Mammary epithelial cell (primary cell): ENCODE data around the gene FAM221A.

Source experiments
- EZH2 ChIP-seq: IDR thresholded peaks from 2 replicates; pipeline ENCODE4 v1.6.1; 2012; ENCODE audit warnings: low read length, inconsistent platforms, borderline replicate concordance
- TF ChIP-seq, protein P1 (sequence below), 2 donors: IDR thresholded peaks in 1 of 2; conservative IDR thresholded peaks in 1 of 2; 2 replicates each; pipeline ENCODE4 v1.5.1; 2011 to 2012; ENCODE audit warnings: inconsistent platforms in 2 of 2, low read length in 2 of 2, mild to moderate bottlenecking in 2 of 2, control low read depth in 1 of 2, low read depth in 1 of 2; ENCODE audit not compliant: insufficient read depth in 1 of 2; ENCODE audit errors: extremely low read depth in 1 of 2

DNA sequence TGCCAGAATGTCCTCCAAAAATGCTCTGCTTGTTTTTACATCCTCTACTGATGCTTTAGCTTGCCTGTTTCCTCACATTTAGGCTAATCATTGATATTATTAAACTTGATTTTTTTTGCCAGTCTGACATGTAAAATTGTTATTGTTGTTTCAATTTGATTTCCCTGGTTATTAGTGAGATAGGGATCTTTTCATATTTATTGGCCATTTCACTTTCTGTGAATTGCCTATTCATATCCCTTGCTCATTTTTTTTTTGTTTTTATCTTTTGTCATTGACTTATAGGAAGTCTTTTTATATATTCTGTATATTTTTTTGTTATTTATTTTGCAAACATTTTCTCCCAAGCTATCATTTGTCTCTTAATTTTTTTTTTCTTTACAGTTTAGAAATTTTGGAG, 13.2 kb downstream of the FAM221A start:
- TF ChIP-seq, protein P1, sequence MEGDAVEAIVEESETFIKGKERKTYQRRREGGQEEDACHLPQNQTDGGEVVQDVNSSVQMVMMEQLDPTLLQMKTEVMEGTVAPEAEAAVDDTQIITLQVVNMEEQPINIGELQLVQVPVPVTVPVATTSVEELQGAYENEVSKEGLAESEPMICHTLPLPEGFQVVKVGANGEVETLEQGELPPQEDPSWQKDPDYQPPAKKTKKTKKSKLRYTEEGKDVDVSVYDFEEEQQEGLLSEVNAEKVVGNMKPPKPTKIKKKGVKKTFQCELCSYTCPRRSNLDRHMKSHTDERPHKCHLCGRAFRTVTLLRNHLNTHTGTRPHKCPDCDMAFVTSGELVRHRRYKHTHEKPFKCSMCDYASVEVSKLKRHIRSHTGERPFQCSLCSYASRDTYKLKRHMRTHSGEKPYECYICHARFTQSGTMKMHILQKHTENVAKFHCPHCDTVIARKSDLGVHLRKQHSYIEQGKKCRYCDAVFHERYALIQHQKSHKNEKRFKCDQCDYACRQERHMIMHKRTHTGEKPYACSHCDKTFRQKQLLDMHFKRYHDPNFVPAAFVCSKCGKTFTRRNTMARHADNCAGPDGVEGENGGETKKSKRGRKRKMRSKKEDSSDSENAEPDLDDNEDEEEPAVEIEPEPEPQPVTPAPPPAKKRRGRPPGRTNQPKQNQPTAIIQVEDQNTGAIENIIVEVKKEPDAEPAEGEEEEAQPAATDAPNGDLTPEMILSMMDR (conservative IDR thresholded peaks at IDR 0.05 in 1 of 2, IDR thresholded peaks at IDR 0.05 in 1 of 2; ENCODE audit: extremely low read depth in 1 of 2, insufficient read depth in 1 of 2, low read depth in 1 of 2, low read length in 2 of 2), result no peak
- TF ChIP-seq EZH2, result no peak
